OCI-LY7 (cell line): ENCODE measurements around the gene HERC6.

Experiments used
- CTCF ChIP-seq: fragments of 200-600 bp; sonication (generic); conservative IDR thresholded peaks from 2 replicates; pipeline ENCODE4 v1.5.1; 2014; ENCODE audit warnings: mild to moderate bottlenecking, antibody characterized with exemption, low read length, moderate library complexity, mixed read lengths
- EZH2phosphoT487 ChIP-seq: fragments of 200-600 bp; sonication (generic); IDR thresholded peaks from 2 replicates; pipeline ENCODE4 v1.6.1; 2018; ENCODE audit warnings: low read depth, borderline replicate concordance, mild to moderate bottlenecking, mixed run types, antibody characterized with exemption, low read length, moderate library complexity, mixed read lengths

- TF ChIP-seq CTCF (no peak), EZH2phosphoT487 (no peak)
These were observed 99.6 kb downstream of the HERC6 start for GRCh38 chr4:88478247-88478646.
